Measurements from ENCODE around the gene ANKRD30A. TPM values are rescaled to one million over a fixed set of nuclear protein-coding genes. Genes with fewer than 3 reads are reported as not detected.
"Not testable (repeated sequence)": the region's sequence is repeated elsewhere in the genome, so short reads cannot be mapped to it uniquely, and the experiment has no call there.

ANKRD30A gene
- total RNA-seq, 4 donors from 2014 or later: 0.06 to 0.11 (median 0.08) TPM; not detected in 1

DNA sequence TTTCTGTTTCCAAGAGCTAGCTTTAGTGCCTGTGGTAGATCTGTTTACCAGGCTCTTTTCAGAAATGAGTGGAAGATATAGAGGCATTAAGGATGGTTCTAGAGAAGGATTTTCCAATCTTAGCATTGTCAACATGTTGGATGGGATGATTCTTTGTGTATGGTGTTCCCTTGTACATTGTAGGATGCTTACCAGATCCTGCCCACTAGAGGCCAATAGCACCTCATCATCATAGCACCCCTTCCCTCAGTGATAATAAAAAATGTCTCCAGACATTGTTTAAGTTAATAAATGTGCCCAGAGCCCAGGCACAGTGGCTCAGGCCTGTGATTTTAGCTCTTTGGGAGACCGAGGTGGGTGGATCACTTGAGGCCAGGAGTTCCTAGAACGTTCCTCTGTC, 121.2 kb downstream of the ANKRD30A start:
- 61 to 70% methylated on average over 2 of the region's 2 CpGs for WGBS, 2 donors
- TF ChIP-seq POLR2A (IDR thresholded peaks at IDR 0.05) (no peak), CTCF (IDR thresholded peaks at IDR 0.05) (no peak)
- no peak for DNase-seq (ENCODE audit: low spot score in 2 of 2)
- intact Hi-C loops (cut with DNase I; ENCODE audit: low total_unique reads): no loop called here
- H3K4me3 ChIP-seq (ENCODE audit: low read depth, poor library complexity, severe bottlenecking): no peak overlapping the region

- H3K4me3 ChIP-seq (ENCODE audit: low read depth, poor library complexity, severe bottlenecking); DNase-seq (ENCODE audit: low spot score in 2 of 2); intact Hi-C loops (cut with DNase I; ENCODE audit: low total_unique reads): not testable (repeated sequence)
- 63 to 66% methylated on average over 3 of the region's 3 CpGs for WGBS, 2 donors
Measured at GRCh38 chr10:37255837-37256236, 130.4 kb downstream of the ANKRD30A start.

DNA sequence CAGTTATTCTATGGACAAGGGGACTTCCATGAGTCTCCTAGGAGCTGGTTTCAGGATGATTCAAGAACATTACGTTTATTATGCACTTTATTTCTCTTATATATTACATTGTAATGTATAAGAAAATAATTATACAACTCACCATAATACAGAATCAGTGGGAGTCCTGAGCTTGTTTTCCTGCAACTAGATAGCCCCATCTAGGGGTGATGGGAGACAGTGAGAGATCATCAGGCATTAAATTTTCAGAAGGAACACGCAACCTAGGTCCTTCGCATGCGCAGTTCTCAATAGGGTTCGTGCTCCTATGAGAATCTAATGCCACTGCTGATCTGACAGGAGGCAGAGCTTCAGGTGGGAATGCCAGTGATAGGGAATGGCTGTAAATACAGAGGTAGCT, 137.9 kb downstream of the ANKRD30A start:
- TF ChIP-seq CTCF (IDR thresholded peaks at IDR 0.05): no peak
- TF ChIP-seq POLR2A (IDR thresholded peaks at IDR 0.05): no peak
- no peak overlapping the region for H3K4me3 ChIP-seq (ENCODE audit: low read depth, poor library complexity, severe bottlenecking)
- 71 to 77% methylated on average over 5 of the region's 5 CpGs for WGBS, 2 donors
- no peak for DNase-seq (ENCODE audit: low spot score in 2 of 2)
- intact Hi-C loops (cut with DNase I; ENCODE audit: low total_unique reads): no loop called here

DNA sequence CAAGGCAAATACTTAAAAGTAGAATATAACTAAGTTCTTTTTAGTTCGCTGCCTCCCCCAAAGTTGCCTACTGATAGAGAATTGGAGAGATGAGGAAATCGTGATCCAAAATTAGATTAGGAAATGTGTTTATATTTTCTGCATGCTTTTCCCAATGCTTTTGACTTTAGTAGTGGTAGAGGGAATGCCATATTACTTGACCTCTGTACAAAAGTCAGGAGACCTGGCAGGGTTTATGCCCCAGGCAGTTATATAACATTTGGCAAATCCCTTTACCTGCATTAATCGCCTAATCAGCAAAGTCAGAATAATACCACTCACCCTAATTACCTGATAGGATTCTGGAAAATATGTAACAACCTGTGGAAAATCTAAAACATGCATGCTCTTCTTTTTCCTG, 142.9 kb downstream of the ANKRD30A start:
- DNase-seq (ENCODE audit: low spot score in 2 of 2): no peak
- H3K4me3 ChIP-seq (ENCODE audit: low read depth, poor library complexity, severe bottlenecking): no peak overlapping the region
- intact Hi-C loops (cut with DNase I; ENCODE audit: low total_unique reads): no loop called here
- WGBS, 2 donors: 59 to 62% methylated on average over 3 of the region's 3 CpGs
- TF ChIP-seq CTCF (IDR thresholded peaks at IDR 0.05): no peak
- TF ChIP-seq POLR2A (IDR thresholded peaks at IDR 0.05): no peak

- DNase-seq (ENCODE audit: low spot score in 2 of 2): no peak
- H3K4me3 ChIP-seq (ENCODE audit: low read depth, poor library complexity, severe bottlenecking): no peak overlapping the region
- intact Hi-C loops (cut with DNase I; ENCODE audit: low total_unique reads): no loop called here
- 65 to 71% methylated on average over 5 of the region's 5 CpGs for WGBS, 2 donors
- TF ChIP-seq POLR2A (IDR thresholded peaks at IDR 0.05): no peak
- no peak for TF ChIP-seq CTCF (IDR thresholded peaks at IDR 0.05)
Measured at GRCh38 chr10:37269554-37270256, 144.3 kb downstream of the ANKRD30A start.

GRCh38 chr10:37275216-37275777, 149.9 kb downstream of the ANKRD30A start:
- no peak for DNase-seq (ENCODE audit: low spot score in 2 of 2)
- intact Hi-C loops (cut with DNase I; ENCODE audit: low total_unique reads): no loop called here
- H3K4me3 ChIP-seq (ENCODE audit: low read depth, poor library complexity, severe bottlenecking): no peak overlapping the region
- WGBS, 2 donors: 86 to 96% methylated on average over 12 to 16 of the region's 17 CpGs
- no peak for TF ChIP-seq POLR2A (IDR thresholded peaks at IDR 0.05)
- TF ChIP-seq CTCF (IDR thresholded peaks at IDR 0.05): no peak
